H9 (cell line): ENCODE data around the gene PTK6. TPM values are rescaled to one million over a fixed set of nuclear protein-coding genes. Genes with fewer than 3 reads are reported as not detected.
A peak's percentile ranks its signal among the peaks of the same experiment; 100 is the strongest.

ENCODE experiments used
- DNase-seq: peaks from one replicate; pipeline ENCODE4 v3.0.0-alpha.2; 2017
- H2AFZ ChIP-seq: one replicate; pipeline ENCODE4 v1.6.1; 2013; ENCODE audit warnings: mild to moderate bottlenecking, low read length, control low read depth, moderate library complexity
- H2AK5ac ChIP-seq: 2 replicates; pipeline ENCODE4 v1.6.1; 2013; ENCODE audit warnings: low read length, control low read depth, mixed read lengths; ENCODE audit not compliant: insufficient read length
- H2BK120ac ChIP-seq: one replicate; pipeline ENCODE4 v1.6.1; 2013; ENCODE audit warnings: low read depth, mild to moderate bottlenecking, low read length, control low read depth, inconsistent platforms; ENCODE audit not compliant: poor library complexity, severe bottlenecking
- H2BK12ac ChIP-seq: 2 replicates; pipeline ENCODE4 v1.6.1; 2013; ENCODE audit warnings: low read length, control low read depth, mixed read lengths, low read depth; ENCODE audit not compliant: insufficient read length
- H2BK15ac ChIP-seq: 2 replicates; pipeline ENCODE4 v1.6.1; 2013; ENCODE audit warnings: low read depth, low read length, control low read depth
- H2BK20ac ChIP-seq: one replicate; pipeline ENCODE4 v1.6.1; 2013; ENCODE audit warnings: low read depth, mild to moderate bottlenecking, low read length, control low read depth, inconsistent platforms; ENCODE audit not compliant: poor library complexity, severe bottlenecking
- H2BK5ac ChIP-seq: 2 replicates; pipeline ENCODE4 v1.6.1; 2013; ENCODE audit warnings: low read length, control low read depth, mixed read lengths; ENCODE audit not compliant: insufficient read length
- H3K14ac ChIP-seq: 2 replicates; pipeline ENCODE4 v1.6.1; 2013; ENCODE audit warnings: low read length, control low read depth; ENCODE audit not compliant: insufficient read depth
- H3K18ac ChIP-seq: 2 replicates; pipeline ENCODE4 v1.6.1; 2013; ENCODE audit warnings: low read depth, mild to moderate bottlenecking, mixed read lengths, low read length, control low read depth; ENCODE audit not compliant: insufficient read length
- H3K23ac ChIP-seq: 2 replicates; pipeline ENCODE4 v1.6.1; 2013; ENCODE audit warnings: low read length, control low read depth, mixed read lengths, low read depth; ENCODE audit not compliant: insufficient read length
- H3K23me2 ChIP-seq: 2 replicates; pipeline ENCODE4 v1.6.1; 2013; ENCODE audit warnings: low read depth, mild to moderate bottlenecking, mixed read lengths, low read length, control low read depth; ENCODE audit not compliant: insufficient read length, poor library complexity, severe bottlenecking
- H3K27ac ChIP-seq: 2 replicates; pipeline ENCODE4 v1.5.1; 2013; ENCODE audit warnings: low read length, control low read depth, mixed read lengths, low read depth; ENCODE audit not compliant: insufficient read length
- H3K27me3 ChIP-seq: 2 replicates; pipeline ENCODE4 v1.6.1; 2013; ENCODE audit warnings: low read length, control low read depth, inconsistent platforms; ENCODE audit not compliant: insufficient read depth
- H3K4ac ChIP-seq: 2 replicates; pipeline ENCODE4 v1.6.1; 2013; ENCODE audit warnings: low read depth, mild to moderate bottlenecking, control low read depth, inconsistent platforms, low read length, moderate library complexity
- H3K4me1 ChIP-seq: 2 replicates; pipeline ENCODE4 v1.6.1; 2013; ENCODE audit warnings: low read length, control low read depth, inconsistent platforms; ENCODE audit not compliant: insufficient read depth
- H3K4me2 ChIP-seq: 2 replicates; pipeline ENCODE4 v1.6.1; 2013; ENCODE audit warnings: low read length, control low read depth, mixed read lengths; ENCODE audit not compliant: insufficient read length, insufficient read depth
- H3K56ac ChIP-seq: 2 replicates; pipeline ENCODE4 v1.6.1; 2013; ENCODE audit warnings: low read depth, mild to moderate bottlenecking, mixed read lengths, low read length, control low read depth; ENCODE audit not compliant: insufficient read length
- H3K79me1 ChIP-seq: 2 replicates; pipeline ENCODE4 v1.6.1; 2013; ENCODE audit warnings: low read depth, mild to moderate bottlenecking, moderate library complexity, low read length, control low read depth, inconsistent platforms; ENCODE audit not compliant: insufficient read depth, poor library complexity, severe bottlenecking
- H3K79me2 ChIP-seq: 2 replicates; pipeline ENCODE4 v1.6.1; 2013; ENCODE audit warnings: low read length, control low read depth, inconsistent platforms; ENCODE audit not compliant: insufficient read depth
- H3K9ac ChIP-seq: 2 replicates; pipeline ENCODE4 v1.6.1; 2013; ENCODE audit warnings: low read length, control low read depth, mixed read lengths; ENCODE audit not compliant: insufficient read length; ENCODE audit errors: extremely low read depth
- H3K9me3 ChIP-seq: one replicate; pipeline ENCODE4 v1.6.1; 2013; ENCODE audit warnings: low read depth, low read length, inconsistent platforms; ENCODE audit not compliant: control insufficient read depth
- H3T11ph ChIP-seq: one replicate; pipeline ENCODE4 v1.6.1; 2013; ENCODE audit warnings: mild to moderate bottlenecking, low read length, control low read depth, inconsistent platforms
- H4K20me1 ChIP-seq: one replicate; pipeline ENCODE4 v1.6.1; 2013; ENCODE audit not compliant: control insufficient read depth, insufficient read length, insufficient read depth
- H4K5ac ChIP-seq: 2 replicates; pipeline ENCODE4 v1.6.1; 2013; ENCODE audit warnings: low read depth, mild to moderate bottlenecking, mixed read lengths, low read length, control low read depth; ENCODE audit not compliant: insufficient read length
- H4K8ac ChIP-seq: replicated peaks from 2 replicates; pipeline ENCODE4 v1.6.1; 2013; ENCODE audit warnings: low read length, control low read depth, mixed read lengths, low read depth; ENCODE audit not compliant: insufficient read length
- H4K91ac ChIP-seq: 2 replicates; pipeline ENCODE4 v1.6.1; 2013; ENCODE audit warnings: low read depth, mild to moderate bottlenecking, moderate library complexity, mixed read lengths, low read length, control low read depth; ENCODE audit not compliant: insufficient read length
- H3K27ac Mint-ChIP-seq, 3 experiments: 2 replicates in 2 of 3; 3 replicates in 1 of 3; pipeline ENCODE4 v1.8.0; 2020 to 2021; ENCODE audit warnings: mixed read lengths in 3 of 3, mild to moderate bottlenecking in 1 of 3, moderate library complexity in 1 of 3
- H3K27me3 Mint-ChIP-seq: 2 replicates; pipeline ENCODE4 v1.8.0; 2021; ENCODE audit warnings: low read depth, mild to moderate bottlenecking, moderate library complexity, mixed read lengths
- H3K36me3 Mint-ChIP-seq, 3 experiments: 2 replicates in 2 of 3; 3 replicates in 1 of 3; pipeline ENCODE4 v1.8.0; 2020 to 2021; ENCODE audit warnings: low read depth in 3 of 3, mixed read lengths in 3 of 3; ENCODE audit not compliant: insufficient read depth in 1 of 3
- H3K4me1 Mint-ChIP-seq, 2 experiments: 2 replicates each; pipeline ENCODE4 v1.8.0; 2020; ENCODE audit warnings: mixed read lengths in 2 of 2
- H3K4me3 Mint-ChIP-seq, 2 experiments: 2 replicates in 1 of 2; 3 replicates in 1 of 2; pipeline ENCODE4 v1.8.0; 2020 to 2021; ENCODE audit warnings: mild to moderate bottlenecking in 2 of 2, mixed read lengths in 2 of 2, moderate library complexity in 1 of 2
- H3K9me3 Mint-ChIP-seq, 2 experiments: 2 replicates in 1 of 2; 3 replicates in 1 of 2; pipeline ENCODE4 v1.8.0; 2020; ENCODE audit warnings: mild to moderate bottlenecking in 2 of 2, mixed read lengths in 2 of 2, moderate library complexity in 1 of 2
- CTCF ChIP-seq: fragments of 200-600 bp; sonication (generic); conservative IDR thresholded peaks from 3 replicates; pipeline ENCODE4 v1.8.0; 2021; ENCODE audit warnings: antibody characterized with exemption, mild to moderate bottlenecking
- WGBS: extraction: QIAGEN DNeasy Blood & Tissue Kit; methylation state at CpG from one replicate; pipeline ENCODE4 v1.1.7; 2013; ENCODE audit warnings: missing lambda C conversion rate, low lambda C conversion rate, mixed read lengths; ENCODE audit not compliant: insufficient read length; ENCODE audit errors: extremely low coverage; 5-methylcytosine and 5-hydroxymethylcytosine counted together
- total RNA-seq: library from RNA; stranded (reverse); gene quantifications from 2 replicates; pipeline ENCODE4 v1.2.1, GENCODE V29; 2021

Gene PTK6
- total RNA-seq, 1 experiment from 2014 or later, result 0.46 TPM

- Histone ChIP-seq H4K20me1 (no peaks in the 10 kb centered on the region), H4K91ac (no peak overlapping the region), H3K56ac (no peak overlapping the region), H2BK15ac (no peak overlapping the region), H2BK5ac (no peak overlapping the region), H3K23me2 (peaks cover 10% of the 10 kb centered on the region), H2BK120ac (no peak overlapping the region), H2BK12ac (no peak overlapping the region), H3K27me3 (no peaks in the 10 kb centered on the region), H2BK20ac (no peak overlapping the region), H3K27ac (no peak overlapping the region), H2AFZ (no peak overlapping the region), H3K4me2 (peak overlapping the region; percentile 72), H2AK5ac (no peak overlapping the region), H3K9me3 (no peaks in the 10 kb centered on the region), H3K23ac (no peak overlapping the region), H3K4ac (no peak overlapping the region), H4K5ac (peak overlapping the region; percentile 64), H3K79me2 (no peaks in the 10 kb centered on the region; the same call in 1 of the 2 replicates), H3K79me1 (peaks cover 4% of the 10 kb centered on the region), H3K18ac (peak overlapping the region; percentile 39), H3K14ac (peak overlapping the region; percentile 78), H3T11ph (no peak overlapping the region), H3K4me1 (no peaks in the 10 kb centered on the region; the same call in 1 of the 2 replicates), H4K8ac (no peak overlapping the region), H3K9ac (peak overlapping the region; percentile 51)
- H3K9me3 Mint-ChIP-seq, result peaks cover 7 to 17% of the 10 kb centered on the region in 2 experiments; a peak in 4 of 5 replicates
- peaks cover 2 to 25% of the 10 kb centered on the region in 2 experiments; a peak in 3 of 4 replicates for H3K4me1 Mint-ChIP-seq
- H3K27me3 Mint-ChIP-seq, result peaks cover 15% of the 10 kb centered on the region
- peak overlapping the region; percentile 63 to 85 for H3K4me3 Mint-ChIP-seq
- H3K27ac Mint-ChIP-seq, result peak overlapping the region in 1 of 3 experiments; percentile 52; a peak in 1 of 7 replicates
- DNase-seq, result peak; percentile 80
- peak; percentile 41; the same call in 2 of the 3 replicates for TF ChIP-seq CTCF
- no CpG with 5 or more reads among the region's 72 CpGs for WGBS
- H3K36me3 Mint-ChIP-seq, result peaks cover 20 to 49% (median 24%) of the 10 kb centered on the region in 3 experiments; a peak in 6 of 7 replicates
Measured at GRCh38 chr20:63519668-63520503, 17.3 kb downstream of the PTK6 start.
